Parathyroid adenoma (tissue), 2 donors: ENCODE results near the gene ADAP2.
A peak's percentile ranks its signal among the peaks of the same experiment; 100 is the strongest.
"Not testable (repeated sequence)": the region's sequence is repeated elsewhere in the genome, so short reads cannot be mapped to it uniquely, and the experiment has no call there.

Experiments used
- H2AFZ ChIP-seq: fragments of 300-600 bp; sonication (generic); one replicate; pipeline ENCODE4 v1.7.0; 2017; ENCODE audit warnings: antibody characterized with exemption, mild to moderate bottlenecking
- H3K27ac ChIP-seq: fragments of 300-600 bp; sonication (generic); one replicate; pipeline ENCODE4 v1.7.0; 2017
- H3K27me3 ChIP-seq: fragments of 300-600 bp; sonication (generic); one replicate; pipeline ENCODE4 v1.7.0; 2017; ENCODE audit warnings: low read length; ENCODE audit not compliant: control insufficient read depth, insufficient read depth
- H3K36me3 ChIP-seq: fragments of 300-600 bp; sonication (generic); one replicate; pipeline ENCODE4 v1.7.0; 2017; ENCODE audit warnings: low read length; ENCODE audit not compliant: control insufficient read depth, insufficient read depth
- H3K4me1 ChIP-seq: fragments of 300-600 bp; sonication (generic); one replicate; pipeline ENCODE4 v1.7.0; 2017; ENCODE audit warnings: control low read depth
- H3K4me2 ChIP-seq: fragments of 300-600 bp; sonication (generic); one replicate; pipeline ENCODE4 v1.7.0; 2017; ENCODE audit warnings: low read length
- H3K4me3 ChIP-seq: fragments of 300-600 bp; sonication (generic); one replicate; pipeline ENCODE4 v1.7.0; 2017; ENCODE audit warnings: low read depth, low read length
- H3K79me2 ChIP-seq: fragments of 300-600 bp; sonication (generic); one replicate; pipeline ENCODE4 v1.7.0; 2017; ENCODE audit warnings: control low read depth
- H3K9ac ChIP-seq: fragments of 300-600 bp; sonication (generic); one replicate; pipeline ENCODE4 v1.7.0; 2017; ENCODE audit warnings: mild to moderate bottlenecking
- H3K9me3 ChIP-seq: fragments of 300-600 bp; sonication (generic); one replicate; pipeline ENCODE4 v1.7.0; 2017; ENCODE audit warnings: low read length; ENCODE audit not compliant: control insufficient read depth
- CTCF ChIP-seq: fragments of 300-600 bp; sonication (generic); IDR thresholded peaks from one replicate; pipeline ENCODE4 v1.7.0; 2017; ENCODE audit warnings: antibody characterized with exemption, mild to moderate bottlenecking
- donor health status: primary hyperparathyroidism.

ADAP2 gene

GRCh38 chr17:30969989-30970830 lies 48.5 kb downstream of the ADAP2 start:
- no peaks in the 10 kb centered on the region for H3K9me3 ChIP-seq
- peak overlapping the region; percentile 56 for H3K9ac ChIP-seq
- TF ChIP-seq CTCF = peak; percentile 46
- H3K79me2 ChIP-seq = peaks cover 7% of the 10 kb centered on the region
- peak overlapping the region; percentile 91 for H3K27ac ChIP-seq
- H3K4me2 ChIP-seq = peak overlapping the region; percentile 89
- H3K4me3 ChIP-seq = peak overlapping the region; percentile 68
- no peaks in the 10 kb centered on the region for H3K4me1 ChIP-seq
- H2AFZ ChIP-seq = peak overlapping the region; percentile 99
- H3K27me3 ChIP-seq = no peaks in the 10 kb centered on the region
- H3K36me3 ChIP-seq = no peaks in the 10 kb centered on the region

- H3K4me1 ChIP-seq = no peaks in the 10 kb centered on the region
- peak within 1 kb of the TSS; percentile 56 for H3K9ac ChIP-seq
- peak within 1 kb of the TSS; percentile 99 for H2AFZ ChIP-seq
- H3K36me3 ChIP-seq = no peaks in the 10 kb centered on the region
- peak within 1 kb of the TSS; percentile 68 for H3K4me3 ChIP-seq
- H3K27me3 ChIP-seq = no peaks in the 10 kb centered on the region
- peaks cover 7% of the 10 kb centered on the region for H3K79me2 ChIP-seq
- H3K4me2 ChIP-seq = peak within 1 kb of the TSS; percentile 89
- no peaks in the 10 kb centered on the region for H3K9me3 ChIP-seq
- no peak for TF ChIP-seq CTCF
- H3K27ac ChIP-seq = peak within 1 kb of the TSS; percentile 91
Measured at GRCh38 chr17:30970831-30971567, 49.3 kb downstream of the ADAP2 start, which contains the start of gene RNF135. TSS of gene RNF135 (plus strand) at chr17:30971039. CDS start at chr17:30971074, 35 bp downstream.

- no peak overlapping the region for H3K9ac ChIP-seq
Measured at GRCh38 chr17:30975042-30975820, 53.5 kb downstream of the ADAP2 start.

GRCh38 chr17:30979919-30980318 lies 58.2 kb downstream of the ADAP2 start:
- H3K27me3 ChIP-seq, H2AFZ ChIP-seq, H3K9me3 ChIP-seq, H3K79me2 ChIP-seq, H3K9ac ChIP-seq, H3K4me2 ChIP-seq, H3K4me1 ChIP-seq, H3K36me3 ChIP-seq, H3K4me3 ChIP-seq, H3K27ac ChIP-seq: not testable (repeated sequence)

More at GRCh38 chr17:30975042-30975820, 53.5 kb downstream of the ADAP2 start:
- Histone ChIP-seq H2AFZ (no peak overlapping the region), H3K36me3 (no peaks in the 10 kb centered on the region), H3K4me3 (no peak overlapping the region), H3K27ac (no peak overlapping the region), H3K4me2 (no peak overlapping the region), H3K9me3 (no peaks in the 10 kb centered on the region), H3K79me2 (peaks cover 7% of the 10 kb centered on the region), H3K4me1 (no peaks in the 10 kb centered on the region), H3K27me3 (no peaks in the 10 kb centered on the region)
- TF ChIP-seq CTCF = no peak
